OCI-M2 (cell line): ENCODE results near the gene GPR3.
"Not testable (repeated sequence)": the region's sequence is repeated elsewhere in the genome, so short reads cannot be mapped to it uniquely, and the experiment has no call there.

Experiments
- DNase-seq: peaks from one replicate; lab custom pipeline; 2025; ENCODE audit not compliant: unreplicated experiment; lab: John Stamatoyannopoulos, UW

Gene GPR3

GRCh38 chr1:27418326-27419185 lies 26.1 kb downstream of the GPR3 start:
- DNase-seq: no peak

- DNase-seq: no peak
Observed at GRCh38 chr1:27423709-27424108, 31.3 kb downstream of the GPR3 start.

GRCh38 chr1:27427329-27427728 lies 34.9 kb downstream of the GPR3 start:
- DNase-seq: no peak

GRCh38 chr1:27427816-27428315 lies 35.4 kb downstream of the GPR3 start:
- DNase-seq: no peak

GRCh38 chr1:27428316-27429028 lies 36.0 kb downstream of the GPR3 start:
- DNase-seq: no peak

GRCh38 chr1:27429029-27429425 lies 36.6 kb downstream of the GPR3 start:
- DNase-seq: no peak

GRCh38 chr1:27430903-27431600 lies 38.6 kb downstream of the GPR3 start:
- no peak for DNase-seq

GRCh38 chr1:27431601-27431940 lies 39.1 kb downstream of the GPR3 start:
- DNase-seq: no peak

GRCh38 chr1:27432725-27433124 lies 40.3 kb downstream of the GPR3 start:
- DNase-seq: not testable (repeated sequence)

GRCh38 chr1:27433706-27434105 lies 41.3 kb downstream of the GPR3 start:
- no peak for DNase-seq

GRCh38 chr1:27435566-27436203 lies 43.3 kb downstream of the GPR3 start:
- no peak for DNase-seq

GRCh38 chr1:27436204-27437159 lies 44.1 kb downstream of the GPR3 start:
- no peak for DNase-seq

GRCh38 chr1:27438621-27439061 lies 46.2 kb downstream of the GPR3 start:
- DNase-seq: no peak

GRCh38 chr1:27439150-27439549 lies 46.7 kb downstream of the GPR3 start:
- DNase-seq: no peak

- no peak for DNase-seq
Observed at GRCh38 chr1:27444632-27445031, 52.2 kb downstream of the GPR3 start.
